Subcutaneous abdominal adipose tissue (tissue), 5 donors: ENCODE measurements around the gene FDPS.

Experiments
- H3K27ac ChIP-seq: one replicate; pipeline ENCODE4 v1.7.0; 2013; ENCODE audit warnings: low read depth, mild to moderate bottlenecking, inconsistent platforms, low read length, moderate library complexity
- H3K27me3 ChIP-seq, 5 donors: one replicate each; pipeline ENCODE4 v1.7.0; 2013; ENCODE audit warnings: low read length in 5 of 5, inconsistent platforms in 1 of 5; ENCODE audit not compliant: control insufficient read depth in 5 of 5, insufficient read depth in 4 of 5
- H3K36me3 ChIP-seq, 5 donors: one replicate each; pipeline ENCODE4 v1.7.0; 2013; ENCODE audit warnings: low read length in 5 of 5; ENCODE audit not compliant: control insufficient read depth in 5 of 5, insufficient read depth in 5 of 5
- H3K4me1 ChIP-seq, 5 donors: one replicate each; pipeline ENCODE4 v1.7.0; 2013; ENCODE audit warnings: low read length in 5 of 5, mild to moderate bottlenecking in 3 of 5, moderate library complexity in 1 of 5; ENCODE audit not compliant: control insufficient read depth in 5 of 5, insufficient read depth in 5 of 5
- H3K4me3 ChIP-seq, 5 donors: one replicate each; pipeline ENCODE4 v1.7.0; 2013; ENCODE audit warnings: low read length in 5 of 5, low read depth in 1 of 5
- H3K9ac ChIP-seq, 5 donors: one replicate each; pipeline ENCODE4 v1.7.0; 2013; ENCODE audit warnings: low read length in 5 of 5, mild to moderate bottlenecking in 4 of 5, moderate library complexity in 3 of 5
- H3K9me3 ChIP-seq, 5 donors: one replicate each; pipeline ENCODE4 v1.7.0; 2013; ENCODE audit warnings: low read length in 5 of 5; ENCODE audit not compliant: control insufficient read depth in 5 of 5
- donor health status: healthy.
- donor health status: healthy.
- donor health status: healthy.
- donor health status: healthy.
- donor health status: healthy.

Gene FDPS

GRCh38 chr1:155272466-155273342 is 36.0 kb upstream of the FDPS start:
- no peaks in the 10 kb centered on the region for H3K9me3 ChIP-seq
- peaks cover 6 to 32% (median 29%) of the 10 kb centered on the region in 5 donors for H3K36me3 ChIP-seq
- H3K27ac ChIP-seq = peak overlapping the region; percentile 53
- H3K4me1 ChIP-seq = peaks cover 2 to 31% (median 27%) of the 10 kb centered on the region in 5 donors
- peak overlapping the region; percentile 75 to 96 (median 85) for H3K4me3 ChIP-seq
- H3K27me3 ChIP-seq = no peaks in the 10 kb centered on the region
- peak overlapping the region; percentile 21 to 91 (median 76) for H3K9ac ChIP-seq

GRCh38 chr1:155273343-155274245 is 35.1 kb upstream of the FDPS start, which contains the start of gene CLK2:
CLK2 (minus strand) TSS chr1:155273504; CDS start chr1:155270977, 2,527 bp downstream.
- Histone ChIP-seq H3K9me3 (no peaks in the 10 kb centered on the region), H3K36me3 (peaks cover 4 to 23% (median 21%) of the 10 kb centered on the region in 5 donors), H3K9ac (peak within 1 kb of the TSS; percentile 73 to 91 (median 77)), H3K27me3 (no peaks in the 10 kb centered on the region), H3K27ac (peak within 1 kb of the TSS; percentile 53), H3K4me3 (peak within 1 kb of the TSS; percentile 75 to 96 (median 85)), H3K4me1 (peaks cover 2 to 39% (median 35%) of the 10 kb centered on the region in 5 donors)

GRCh38 chr1:155277070-155277901 is 31.4 kb upstream of the FDPS start, which contains the start of gene HCN3:
HCN3 (plus strand) TSS chr1:155277463; CDS start chr1:155277591, 128 bp downstream.
- no peaks in the 10 kb centered on the region for H3K27me3 ChIP-seq
- no peak within 1 kb of the TSS for H3K27ac ChIP-seq
- H3K9me3 ChIP-seq = no peaks in the 10 kb centered on the region
- no peaks in the 10 kb centered on the region for H3K36me3 ChIP-seq
- peak within 1 kb of the TSS; percentile 70 to 79 (median 76) for H3K4me3 ChIP-seq
- H3K4me1 ChIP-seq = peaks cover 2 to 32% (median 30%) of the 10 kb centered on the region in 5 donors
- H3K9ac ChIP-seq = peak within 1 kb of the TSS in 4 of 5 donors; percentile 27 to 80 (median 48)

- Histone ChIP-seq H3K36me3 (no peaks in the 10 kb centered on the region), H3K4me3 (peak overlapping the region; percentile 70 to 79 (median 76)), H3K9me3 (no peaks in the 10 kb centered on the region), H3K4me1 (peaks cover 2 to 25% (median 24%) of the 10 kb centered on the region in 5 donors), H3K27ac (no peak overlapping the region), H3K9ac (peak overlapping the region in 4 of 5 donors; percentile 27 to 80 (median 48)), H3K27me3 (no peaks in the 10 kb centered on the region)
Measured at GRCh38 chr1:155277902-155278688, 30.6 kb upstream of the FDPS start.

- no peak overlapping the region for H3K4me3 ChIP-seq
- no peaks in the 10 kb centered on the region for H3K36me3 ChIP-seq
- no peaks in the 10 kb centered on the region for H3K27me3 ChIP-seq
- H3K27ac ChIP-seq = no peak overlapping the region
- H3K4me1 ChIP-seq = peaks cover 1 to 22% (median 20%) of the 10 kb centered on the region in 5 donors
- no peaks in the 10 kb centered on the region for H3K9me3 ChIP-seq
- H3K9ac ChIP-seq = no peak overlapping the region
Measured at GRCh38 chr1:155278689-155279160, 29.9 kb upstream of the FDPS start.

GRCh38 chr1:155279268-155279667 is 29.4 kb upstream of the FDPS start:
- Histone ChIP-seq H3K36me3 (peaks cover 0 to 4% (median 0%) of the 10 kb centered on the region in 5 donors), H3K4me3 (no peak overlapping the region), H3K27me3 (no peaks in the 10 kb centered on the region), H3K4me1 (peaks cover 0 to 19% (median 18%) of the 10 kb centered on the region in 5 donors), H3K9me3 (no peaks in the 10 kb centered on the region), H3K27ac (no peak overlapping the region), H3K9ac (no peak overlapping the region)

- Histone ChIP-seq H3K36me3 (peaks cover 0 to 10% (median 0%) of the 10 kb centered on the region in 5 donors), H3K4me1 (peaks cover 0 to 11% (median 9%) of the 10 kb centered on the region in 5 donors), H3K9me3 (no peaks in the 10 kb centered on the region), H3K27me3 (no peaks in the 10 kb centered on the region), H3K27ac (no peak overlapping the region), H3K4me3 (no peak overlapping the region), H3K9ac (no peak overlapping the region)
Measured at GRCh38 chr1:155282488-155283091, 26.1 kb upstream of the FDPS start.

- no peak overlapping the region for H3K27ac ChIP-seq
- H3K9ac ChIP-seq = no peak overlapping the region
- H3K4me3 ChIP-seq = no peak overlapping the region
- no peaks in the 10 kb centered on the region for H3K4me1 ChIP-seq
- H3K27me3 ChIP-seq = no peaks in the 10 kb centered on the region
- H3K9me3 ChIP-seq = no peaks in the 10 kb centered on the region
- H3K36me3 ChIP-seq = peaks cover 0 to 10% (median 0%) of the 10 kb centered on the region in 5 donors
Measured at GRCh38 chr1:155284476-155284875, 24.2 kb upstream of the FDPS start.
